HG02759 (cell line): Measurements from ENCODE around the gene COQ2.

Source experiments
- ATAC-seq: cut with Tn5 transposase; IDR thresholded peaks from one replicate; pipeline ENCODE4 v1.9.1; 2021; ENCODE audit warnings: mild to moderate bottlenecking, moderate library complexity; ENCODE audit not compliant: unreplicated experiment

Gene COQ2

DNA sequence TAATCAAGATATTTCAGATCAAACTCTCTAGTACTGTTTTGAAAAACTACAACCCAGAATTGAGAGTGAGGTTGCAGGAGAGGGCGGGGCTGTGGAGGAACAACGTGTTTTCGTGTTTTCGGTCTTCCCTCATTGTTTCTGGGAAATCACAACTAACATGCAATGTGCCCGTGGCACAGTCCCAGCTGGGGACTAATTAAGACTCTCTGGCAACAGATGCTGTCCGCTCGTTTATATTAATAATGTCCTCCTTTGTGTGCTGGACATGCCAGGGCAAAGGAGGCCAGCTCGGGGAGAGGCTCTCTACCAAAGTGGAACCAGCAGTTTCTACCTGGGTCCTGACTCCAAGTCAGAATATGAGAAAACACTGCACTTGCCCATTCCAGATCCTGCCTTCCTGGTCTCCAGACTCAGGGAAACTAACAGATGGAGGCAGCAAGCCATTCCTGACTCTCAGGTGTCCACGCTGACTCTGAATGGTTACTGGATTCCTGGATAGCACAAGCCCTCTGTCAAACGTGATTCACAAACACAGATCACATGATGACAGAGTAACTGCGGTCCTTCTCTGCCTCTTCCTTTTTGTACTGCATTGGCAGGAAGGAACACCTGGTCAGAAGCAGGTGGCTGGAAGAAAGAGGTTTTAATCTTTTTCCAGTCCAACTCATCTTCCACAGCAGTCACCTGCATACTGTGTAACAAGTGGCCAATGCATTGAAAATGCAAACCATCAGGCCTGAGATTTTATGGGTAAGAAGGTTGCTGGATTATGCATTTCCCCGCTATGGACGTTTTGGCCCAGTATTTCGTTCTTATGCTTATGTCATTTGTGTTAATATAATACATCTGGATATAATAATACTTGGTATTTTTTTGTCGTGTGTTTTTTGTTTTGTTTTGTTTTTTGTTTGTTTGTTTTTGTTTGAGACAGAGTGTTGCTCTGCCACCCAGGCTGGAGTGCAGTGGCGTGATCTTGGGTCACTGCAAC is 65.0 kb downstream of the COQ2 start:
- ATAC-seq, result peak; percentile 17

DNA sequence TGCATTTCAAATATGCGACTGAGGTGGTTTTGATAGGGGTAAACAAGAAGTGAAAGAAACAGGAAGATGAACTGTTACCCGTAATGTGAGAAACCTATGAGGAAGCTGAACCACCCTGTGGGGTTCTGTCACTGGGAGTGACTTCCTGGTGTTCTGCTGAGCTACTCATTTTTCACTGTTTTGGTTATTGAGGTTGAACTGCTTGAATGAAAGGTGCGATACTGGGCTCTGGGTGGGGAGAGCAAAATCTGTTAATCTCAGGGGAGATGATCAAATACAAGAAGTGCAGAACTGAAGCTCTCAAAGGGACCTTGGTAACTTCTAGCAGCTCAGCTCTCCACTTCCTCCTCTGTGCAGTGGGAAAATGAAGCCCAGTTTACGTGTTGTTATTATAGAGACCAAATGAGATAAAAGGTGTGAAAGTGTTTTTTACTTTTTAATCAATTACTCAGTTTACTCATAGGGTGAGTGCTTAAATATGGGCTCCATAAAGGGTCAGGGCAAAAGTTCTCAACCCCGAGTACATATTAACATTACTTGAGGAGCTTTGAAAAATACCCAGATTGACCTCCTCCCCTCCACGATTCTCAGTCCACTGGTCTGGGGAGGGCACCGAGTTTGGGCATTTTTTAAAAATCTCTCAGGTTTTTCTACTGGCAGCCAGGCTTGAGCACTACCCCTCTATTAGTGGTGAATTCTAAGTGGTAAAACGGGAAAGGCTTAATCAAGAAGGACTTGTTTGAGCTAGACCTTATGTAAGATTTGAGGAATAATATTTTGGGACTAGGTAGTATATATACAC is 66.7 kb downstream of the COQ2 start:
- ATAC-seq, result peak; percentile 79

- ATAC-seq, result no peak
Measured at GRCh38 chr4:83216959-83217683, 67.5 kb downstream of the COQ2 start.

GRCh38 chr4:83214079-83214478 is 70.5 kb downstream of the COQ2 start:
- ATAC-seq, result no peak
